GM12892 (cell line): Measurements from ENCODE around the gene KTN1.

Experiments used
- DNase-seq: peaks from one replicate; pipeline ENCODE4 v3.0.0; 2011; ENCODE audit not compliant: insufficient read length
- FAIRE-seq: peaks from 2 replicates; lab custom pipeline; 2011; peaks lifted over from hg19 to GRCh38; lab: Jason Lieb, UNC
- POLR2A ChIP-seq: IDR thresholded peaks from 2 replicates; pipeline ENCODE4 v1.6.1; 2011; ENCODE audit warnings: low read depth, low read length, control low read depth
- POLR2AphosphoS5 ChIP-seq: IDR thresholded peaks from 2 replicates; pipeline ENCODE4 v1.6.1; 2011; ENCODE audit warnings: low read depth, low read length, control low read depth
- TAF1 ChIP-seq: IDR thresholded peaks from 2 replicates; pipeline ENCODE4 v1.6.1; 2011; ENCODE audit warnings: low read depth, mild to moderate bottlenecking, control low read depth, low read length, borderline replicate concordance

The KTN1 gene

DNA sequence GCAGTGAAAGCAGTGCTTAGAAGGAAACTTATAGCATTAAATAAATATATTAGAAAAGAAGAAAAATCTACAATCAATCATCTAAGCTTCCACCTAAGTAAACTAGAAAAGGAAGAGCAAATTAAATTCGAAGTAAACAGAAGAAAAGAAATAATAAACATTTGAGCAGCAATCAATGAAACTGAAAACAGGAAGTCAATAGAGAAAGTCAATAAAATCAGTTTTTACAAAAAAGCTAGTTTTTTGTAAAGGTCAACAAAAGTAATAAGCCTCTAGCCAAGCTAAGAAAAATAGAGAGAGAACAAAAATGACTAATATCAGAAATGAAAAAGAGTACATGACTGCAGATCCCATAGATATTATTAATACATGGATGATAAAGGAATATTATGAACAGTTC is 34.2 kb upstream of the KTN1 start:
- TF ChIP-seq TAF1 = no peak
- DNase-seq (no peak), FAIRE-seq (no peak)

DNA sequence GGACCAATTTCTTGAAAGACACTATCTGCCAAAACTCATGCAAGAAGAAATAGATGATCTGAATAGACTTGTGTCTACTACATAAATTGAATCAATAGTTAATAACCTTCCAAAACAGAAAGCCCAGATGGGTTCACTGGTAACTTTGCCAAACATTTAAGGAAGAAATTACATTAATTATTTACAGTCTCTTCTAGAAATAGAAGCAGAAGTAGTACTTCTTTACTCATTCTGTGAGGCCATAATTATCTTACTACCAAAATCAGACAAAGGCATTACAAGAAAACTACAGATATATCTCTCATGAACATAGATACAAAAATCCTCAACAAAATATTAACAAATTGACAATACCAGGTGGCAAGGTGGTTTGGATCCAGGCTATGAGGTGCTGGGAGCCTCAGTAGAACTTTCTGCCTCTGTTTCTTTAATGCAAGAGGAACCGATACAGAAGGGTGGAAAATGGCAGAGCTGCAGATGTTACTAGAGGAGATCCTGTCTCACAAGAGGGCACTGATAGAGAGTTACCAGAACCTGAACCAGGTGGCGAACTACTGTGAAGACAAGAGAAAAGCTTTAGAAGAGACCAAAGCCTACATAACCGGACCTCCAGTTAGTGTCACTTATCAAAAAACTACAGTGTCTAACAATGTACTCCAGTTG is 33.7 kb upstream of the KTN1 start:
- TF ChIP-seq POLR2AphosphoS5 (no peak), TAF1 (no peak), POLR2A (no peak)
- DNase-seq (no peak), FAIRE-seq (peak; percentile 44)

DNA sequence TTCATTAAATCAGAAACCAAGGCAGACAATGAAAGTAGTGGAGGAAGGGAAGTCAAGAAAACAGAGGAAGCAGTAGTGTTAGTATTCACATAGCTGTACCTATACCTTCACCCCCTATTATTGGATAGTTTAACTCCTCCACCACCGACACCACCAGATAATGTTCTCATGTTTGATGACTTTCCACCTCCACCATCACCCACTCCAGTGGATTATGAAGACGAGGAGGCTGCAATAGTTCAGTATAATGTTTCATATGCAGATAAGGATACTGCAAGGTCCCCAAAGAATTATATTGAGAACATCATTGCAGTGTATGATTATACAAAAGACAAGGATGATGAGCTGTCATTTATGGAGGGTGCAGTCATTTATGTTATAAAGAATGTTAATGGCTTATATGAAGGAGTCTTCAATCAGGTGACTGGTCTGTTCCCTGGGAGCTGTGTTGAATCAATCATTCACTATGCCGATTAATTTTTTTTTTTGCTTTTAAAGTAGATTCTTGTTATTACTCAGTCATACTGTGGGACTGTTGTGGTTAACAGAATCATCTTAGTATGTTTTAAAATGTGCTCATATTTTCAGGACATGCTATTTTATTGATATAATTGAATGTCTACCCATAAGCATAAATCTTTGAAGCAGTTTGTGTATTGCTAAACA is 32.2 kb upstream of the KTN1 start:
- TF ChIP-seq POLR2A = no peak
- no peak for TF ChIP-seq TAF1
- TF ChIP-seq POLR2AphosphoS5 = no peak
- FAIRE-seq (no peak), DNase-seq (no peak)

DNA sequence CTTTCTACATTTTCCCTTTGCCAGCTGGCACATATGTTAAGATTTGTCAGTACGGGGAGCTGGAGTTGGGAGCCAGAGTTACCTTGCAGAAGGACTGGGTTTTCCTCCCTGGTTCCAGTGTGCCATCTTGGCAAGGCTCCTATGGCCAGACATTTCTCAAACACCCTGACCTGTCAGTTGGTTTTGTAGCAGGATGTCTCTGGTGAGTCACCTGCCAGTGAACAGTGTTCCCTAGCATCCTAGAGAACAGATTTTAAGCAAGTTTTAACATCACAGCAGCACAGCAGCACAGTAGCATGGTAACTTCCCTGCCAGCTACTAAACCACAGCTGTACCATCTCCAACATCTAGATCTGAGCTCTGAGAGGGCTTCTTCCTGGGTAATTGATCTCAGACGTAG is 26.2 kb upstream of the KTN1 start:
- FAIRE-seq (no peak), DNase-seq (no peak)
- no peak for TF ChIP-seq POLR2AphosphoS5
- no peak for TF ChIP-seq POLR2A

DNA sequence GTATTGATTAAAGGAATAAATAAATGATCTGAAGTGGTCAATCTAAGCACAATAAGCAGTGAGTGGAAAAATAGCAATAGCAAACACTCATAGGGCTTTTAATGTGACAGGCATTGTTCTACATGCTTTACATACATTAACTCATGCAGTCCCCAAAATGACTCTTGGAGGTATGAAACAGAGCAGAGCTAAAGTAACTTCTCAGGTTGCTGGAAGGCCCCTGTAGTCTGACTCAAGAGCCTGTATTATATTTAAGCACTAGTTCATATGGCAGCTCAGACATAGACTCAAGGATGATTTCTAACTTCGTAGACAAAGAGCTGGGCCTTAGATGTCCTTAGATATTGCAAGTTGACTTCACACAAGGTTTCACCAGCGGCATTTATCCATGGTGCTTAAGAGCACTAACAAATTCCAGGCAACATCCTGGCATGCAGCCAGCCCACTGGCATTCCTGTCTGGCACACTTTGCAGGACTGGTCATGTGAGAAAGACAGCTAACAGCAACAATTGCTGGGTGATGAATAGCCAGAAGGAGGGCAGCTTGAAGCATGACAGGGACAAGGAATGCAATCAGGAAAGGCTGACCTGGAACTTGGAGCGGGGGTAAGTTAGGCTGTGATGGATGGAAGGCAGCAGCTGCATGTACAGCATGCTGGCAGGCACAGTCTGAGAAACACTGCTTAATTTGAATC is 22.9 kb upstream of the KTN1 start:
- no peak for FAIRE-seq
- TF ChIP-seq POLR2AphosphoS5 = no peak
- no peak for DNase-seq

DNA sequence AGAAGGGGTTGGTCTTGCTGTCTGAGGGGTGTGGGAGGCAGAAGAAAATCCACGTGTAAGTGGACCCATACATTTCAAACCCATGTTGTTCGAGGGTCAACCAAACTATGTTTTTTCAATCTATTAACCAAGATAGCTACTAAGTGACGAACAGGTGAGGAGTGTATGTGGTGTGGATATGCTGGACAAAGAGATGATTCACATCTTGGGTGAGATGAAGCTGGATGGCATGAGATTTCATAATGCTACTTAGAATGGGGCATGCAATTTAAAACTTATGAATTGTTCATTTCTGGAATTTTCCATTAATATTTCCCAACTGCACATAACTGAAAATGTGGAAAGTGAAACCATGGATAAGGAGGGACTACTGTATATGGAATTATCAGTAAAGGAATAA is 17.9 kb upstream of the KTN1 start:
- FAIRE-seq (peak; percentile 58), DNase-seq (no peak)
- no peak for TF ChIP-seq TAF1
- TF ChIP-seq POLR2A = no peak
- TF ChIP-seq POLR2AphosphoS5 = no peak

DNA sequence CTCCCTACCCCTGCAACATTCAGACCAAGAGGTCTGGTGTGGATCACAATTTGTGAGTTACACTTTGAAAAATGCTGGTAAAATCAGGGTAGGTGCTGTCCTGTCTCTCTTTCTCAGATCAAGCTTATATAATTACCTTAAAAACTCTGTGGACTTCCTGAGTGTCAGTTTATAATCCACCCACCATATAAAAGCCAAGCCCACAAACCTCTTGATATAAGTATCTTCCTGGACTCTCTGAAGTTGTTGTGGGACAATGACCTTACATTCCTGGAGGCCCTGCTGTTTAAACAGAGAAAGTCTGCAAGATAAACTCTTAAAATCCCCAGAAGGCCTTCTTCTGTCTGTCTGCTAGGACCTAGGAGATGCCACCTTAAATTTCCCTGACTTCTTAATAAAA is 11.4 kb upstream of the KTN1 start:
- TF ChIP-seq POLR2A = no peak
- no peak for TF ChIP-seq POLR2AphosphoS5
- no peak for TF ChIP-seq TAF1
- DNase-seq (no peak), FAIRE-seq (no peak)

DNA sequence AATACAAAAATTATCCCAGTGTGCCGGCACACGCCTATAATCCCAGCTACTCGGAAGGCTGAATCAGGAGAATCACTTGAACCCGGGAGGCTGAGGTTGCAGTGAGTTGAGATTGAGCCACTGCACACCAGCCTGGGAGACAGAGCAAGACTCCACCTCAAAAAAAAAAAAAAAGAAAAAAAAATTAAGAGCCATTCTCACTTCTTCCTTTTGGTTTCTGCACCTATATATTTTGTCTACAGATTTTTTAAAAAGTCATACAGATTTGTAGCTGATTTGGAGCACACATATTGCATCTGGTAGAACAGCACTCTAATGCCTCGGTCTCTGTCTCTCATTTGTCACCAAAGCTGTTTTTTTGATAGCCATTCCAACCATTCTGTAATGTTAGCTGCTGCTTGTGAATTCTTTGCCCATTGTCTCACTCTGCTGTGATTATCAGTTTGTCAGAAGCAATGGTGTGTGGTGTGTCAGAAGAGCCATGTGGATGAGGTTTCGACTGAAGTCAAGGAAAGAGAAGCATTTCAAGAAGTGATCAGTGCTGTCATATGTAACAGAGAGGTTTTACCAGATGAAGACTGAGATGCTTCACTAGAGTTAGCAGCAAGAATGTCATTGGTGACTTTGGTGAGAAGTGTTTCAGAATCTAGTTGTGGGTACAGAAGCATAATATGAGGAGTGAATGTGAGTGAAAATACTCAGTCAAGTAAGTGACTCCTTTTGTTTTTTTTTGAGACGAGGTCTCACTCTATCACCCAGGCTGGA is 8.7 kb upstream of the KTN1 start:
- DNase-seq (no peak), FAIRE-seq (no peak)
- TF ChIP-seq POLR2AphosphoS5 (no peak), POLR2A (no peak), TAF1 (no peak)

DNA sequence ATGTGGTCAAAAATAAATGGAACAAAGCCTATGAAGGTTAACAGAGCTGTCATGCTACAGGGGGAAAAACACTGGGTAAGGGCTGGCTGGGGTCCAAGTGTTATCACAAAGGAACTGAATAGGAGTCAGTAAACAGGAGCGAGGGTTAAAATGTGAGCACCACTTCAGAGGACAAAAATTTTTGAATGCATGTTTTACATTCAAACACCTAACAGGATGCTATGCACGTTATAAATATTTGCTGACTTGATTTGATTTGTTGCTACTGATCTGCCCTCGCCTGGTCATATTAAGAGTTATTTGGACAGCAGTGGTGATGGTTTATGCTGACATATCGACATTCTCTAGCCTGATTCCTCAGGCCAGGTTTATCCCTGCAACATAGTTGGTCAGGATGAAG is 7.4 kb upstream of the KTN1 start:
- FAIRE-seq = no peak
- DNase-seq = no peak
- TF ChIP-seq POLR2AphosphoS5 (no peak), TAF1 (no peak), POLR2A (no peak)

DNA sequence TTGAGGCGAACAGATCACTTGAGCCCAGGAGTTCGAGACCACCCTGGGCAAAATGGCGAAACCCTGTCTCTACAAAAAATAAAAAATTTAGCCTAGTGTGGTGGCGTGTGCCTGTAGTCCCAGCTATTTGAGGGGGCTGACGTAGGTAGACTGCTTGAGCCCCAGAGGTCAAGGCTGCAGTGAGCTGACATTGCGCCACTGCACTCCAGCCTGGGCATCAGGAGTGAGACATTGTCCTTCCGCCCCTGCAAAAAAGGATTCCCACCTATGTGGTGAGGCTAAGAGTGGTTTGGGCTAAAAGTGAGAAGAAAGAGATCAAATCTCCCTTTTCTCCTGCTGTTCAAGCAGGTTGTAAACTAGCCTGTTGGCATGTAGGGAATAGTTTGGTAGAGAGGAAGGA is 5.0 kb upstream of the KTN1 start:
- FAIRE-seq (no peak), DNase-seq (no peak)
- TF ChIP-seq TAF1 = no peak
- no peak for TF ChIP-seq POLR2A
- TF ChIP-seq POLR2AphosphoS5 = no peak

DNA sequence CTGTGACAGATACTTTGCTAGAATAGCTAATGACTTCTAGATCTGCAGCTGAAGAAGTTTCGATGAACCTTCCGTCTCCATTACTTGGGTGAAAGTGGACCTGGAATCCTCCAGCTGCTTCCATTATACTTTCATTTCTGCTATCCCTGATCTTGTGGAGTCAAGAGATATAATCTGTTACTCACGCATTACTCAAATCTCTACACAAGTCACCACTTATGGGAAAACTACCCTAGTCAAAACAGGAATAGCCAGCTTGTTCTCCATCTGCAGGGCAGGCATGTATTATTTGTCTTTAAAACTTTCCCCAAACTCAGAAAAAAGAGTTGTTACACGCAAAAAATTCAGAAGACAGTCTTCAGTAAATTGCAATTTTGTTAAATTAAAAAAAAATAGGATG is 2.8 kb upstream of the KTN1 start:
- FAIRE-seq (no peak), DNase-seq (no peak)
- TF ChIP-seq POLR2AphosphoS5 (no peak), TAF1 (no peak), POLR2A (no peak)
